Mesothelial cell of epicardium (in vitro differentiated cells): ENCODE data around the gene EPG5. TPM values are rescaled to one million over a fixed set of nuclear protein-coding genes. Genes with fewer than 3 reads are reported as not detected.

Experiments used
- DNase-seq, 2 experiments: peaks; one replicate each; pipeline ENCODE4 v3.0.0; 2021; ENCODE audit warnings: low spot score in 2 of 2; ENCODE audit not compliant: unreplicated experiment in 2 of 2
- H3K27ac Mint-ChIP-seq: 2 replicates; pipeline ENCODE4 v1.8.0; 2021; ENCODE audit warnings: mixed read lengths
- H3K27me3 Mint-ChIP-seq: 2 replicates; pipeline ENCODE4 v1.8.0; 2021; ENCODE audit warnings: low read depth, mixed read lengths
- H3K36me3 Mint-ChIP-seq: 2 replicates; pipeline ENCODE4 v1.8.0; 2021; ENCODE audit warnings: mixed read lengths
- H3K4me1 Mint-ChIP-seq: 2 replicates; pipeline ENCODE4 v1.8.0; 2021; ENCODE audit warnings: mixed read lengths
- H3K4me3 Mint-ChIP-seq: 2 replicates; pipeline ENCODE4 v1.8.0; 2021; ENCODE audit warnings: mild to moderate bottlenecking, moderate library complexity, mixed read lengths
- H3K9me3 Mint-ChIP-seq: 2 replicates; pipeline ENCODE4 v1.8.0; 2021; ENCODE audit warnings: mixed read lengths
- CTCF ChIP-seq: fragments of 200-600 bp; sonication (generic); IDR thresholded peaks from one replicate; pipeline ENCODE4 v1.5.0; 2021; ENCODE audit warnings: antibody characterized with exemption; ENCODE audit not compliant: unreplicated experiment
- total RNA-seq: library from RNA; stranded (reverse); gene quantifications from 3 replicates; pipeline ENCODE4 v1.2.1, GENCODE V29; 2021

Gene EPG5
- total RNA-seq, 1 donor from 2014 or later: 39.3 TPM

- no peaks in the 10 kb centered on the region for H3K4me1 Mint-ChIP-seq
- H3K4me3 Mint-ChIP-seq: no peak overlapping the region
- H3K27ac Mint-ChIP-seq: no peak overlapping the region
- peaks cover 19% of the 10 kb centered on the region for H3K9me3 Mint-ChIP-seq
- peaks cover 62% of the 10 kb centered on the region for H3K36me3 Mint-ChIP-seq
- DNase-seq: no peak
- H3K27me3 Mint-ChIP-seq: no peaks in the 10 kb centered on the region
- no peak for TF ChIP-seq CTCF
Observed at GRCh38 chr18:45874491-45875184, 92.5 kb downstream of the EPG5 start.

GRCh38 chr18:45871431-45872084, 95.6 kb downstream of the EPG5 start:
- no peak overlapping the region for H3K27ac Mint-ChIP-seq
- no peaks in the 10 kb centered on the region for H3K27me3 Mint-ChIP-seq
- H3K36me3 Mint-ChIP-seq: peaks cover 70% of the 10 kb centered on the region
- no peak overlapping the region for H3K4me3 Mint-ChIP-seq
- H3K4me1 Mint-ChIP-seq: no peaks in the 10 kb centered on the region
- peaks cover 19% of the 10 kb centered on the region for H3K9me3 Mint-ChIP-seq
- no peak for DNase-seq
- TF ChIP-seq CTCF: no peak

- DNase-seq: no peak
- no peak overlapping the region for H3K27ac Mint-ChIP-seq
- peaks cover 17% of the 10 kb centered on the region for H3K9me3 Mint-ChIP-seq
- peaks cover 71% of the 10 kb centered on the region for H3K36me3 Mint-ChIP-seq
- no peak for TF ChIP-seq CTCF
- no peaks in the 10 kb centered on the region for H3K27me3 Mint-ChIP-seq
- H3K4me3 Mint-ChIP-seq: no peak overlapping the region
- H3K4me1 Mint-ChIP-seq: no peaks in the 10 kb centered on the region
Observed at GRCh38 chr18:45870419-45870818, 96.7 kb downstream of the EPG5 start.

GRCh38 chr18:45865466-45865865, 101.7 kb downstream of the EPG5 start:
- H3K36me3 Mint-ChIP-seq: peaks cover 71% of the 10 kb centered on the region
- H3K27me3 Mint-ChIP-seq: no peaks in the 10 kb centered on the region
- H3K9me3 Mint-ChIP-seq: peaks cover 15% of the 10 kb centered on the region
- no peak overlapping the region for H3K4me3 Mint-ChIP-seq
- DNase-seq: no peak
- no peaks in the 10 kb centered on the region for H3K4me1 Mint-ChIP-seq
- no peak overlapping the region for H3K27ac Mint-ChIP-seq
- TF ChIP-seq CTCF: no peak

- Mint-ChIP-seq H3K4me1 (no peaks in the 10 kb centered on the region), H3K9me3 (peaks cover 15% of the 10 kb centered on the region), H3K36me3 (peaks cover 69% of the 10 kb centered on the region), H3K4me3 (no peak overlapping the region), H3K27ac (no peak overlapping the region), H3K27me3 (no peaks in the 10 kb centered on the region)
- no peak for DNase-seq
- no peak for TF ChIP-seq CTCF
Observed at GRCh38 chr18:45864081-45864480, 103.0 kb downstream of the EPG5 start.
